PC-3 (cell line): Measurements from ENCODE around the gene RPS6KB1. TPM values are rescaled to one million over a fixed set of nuclear protein-coding genes. Genes with fewer than 3 reads are reported as not detected.

ENCODE experiments used
- ATAC-seq: fragments of 200-7000 bp; cut with Tn5 transposase; 2 replicates; pipeline ENCODE4 v1.9.1; 2020; ENCODE audit warnings: mild to moderate bottlenecking, moderate library complexity
- BruUV-seq: library from RNA; stranded (reverse); fragments of 400-500 nt; replicated peaks from 2 replicates; lab custom pipeline; 2021; lab: Mats Ljungman, UMichigan
- CTCF ChIA-PET: fragments of 300-600 bp; sonication (Branson Sonifier 250); formaldehyde crosslinking; loops from one replicate; lab custom pipeline; 2022; ENCODE audit warnings: antibody characterized with exemption; lab: Charles Lee
- POLR2A ChIA-PET: fragments of 300-600 bp; sonication (Branson Sonifier 250); formaldehyde crosslinking; loops from one replicate; lab custom pipeline; 2022; ENCODE audit warnings: antibody characterized with exemption; ENCODE audit not compliant: unreplicated experiment; lab: Charles Lee
- DNase-seq: peaks from one replicate; pipeline ENCODE4 v3.0.0-alpha.2; 2015
- H2AFZ ChIP-seq: fragments of 300-600 bp; sonication (generic); 2 replicates; pipeline ENCODE4 v1.6.0; 2016; ENCODE audit warnings: antibody characterized with exemption, low read length
- H3F3A ChIP-seq: fragments of 300-600 bp; sonication (generic); one replicate; pipeline ENCODE4 v1.6.0; 2017; ENCODE audit warnings: antibody characterized with exemption, low read length, control low read depth, mild to moderate bottlenecking; ENCODE audit not compliant: unreplicated experiment
- H3K27ac ChIP-seq: fragments of 300-600 bp; sonication (generic); 2 replicates; pipeline ENCODE4 v1.5.1; 2016; ENCODE audit warnings: mild to moderate bottlenecking, low read length
- H3K27me3 ChIP-seq: fragments of 300-600 bp; sonication (generic); 2 replicates; pipeline ENCODE4 v1.6.1; 2016; ENCODE audit warnings: low read length, mixed read lengths
- H3K36me3 ChIP-seq: fragments of 300-600 bp; sonication (generic); 2 replicates; pipeline ENCODE4 v1.6.1; 2016; ENCODE audit warnings: low read depth, mixed run types, low read length, mixed read lengths
- H3K4me1 ChIP-seq: fragments of 300-600 bp; sonication (generic); 2 replicates; pipeline ENCODE4 v1.5.1; 2016; ENCODE audit warnings: low read length; ENCODE audit not compliant: insufficient read depth
- H3K4me2 ChIP-seq: fragments of 300-600 bp; sonication (generic); 2 replicates; pipeline ENCODE4 v1.6.0; 2016; ENCODE audit warnings: low read length
- H3K4me3 ChIP-seq: fragments of 300-600 bp; sonication (generic); 2 replicates; pipeline ENCODE4 v1.5.1; 2016; ENCODE audit warnings: mild to moderate bottlenecking, low read length, mixed read lengths
- H3K79me2 ChIP-seq: fragments of 300-600 bp; sonication (generic); 2 replicates; pipeline ENCODE4 v1.6.1; 2017; ENCODE audit warnings: low read length, mixed read lengths
- H3K9ac ChIP-seq: fragments of 300-600 bp; sonication (generic); 2 replicates; pipeline ENCODE4 v1.6.0; 2016; ENCODE audit warnings: mild to moderate bottlenecking, low read length
- H3K9me2 ChIP-seq: fragments of 300-600 bp; sonication (generic); replicated peaks from 2 replicates; pipeline ENCODE4 v1.6.1; 2016; ENCODE audit warnings: mixed run types, low read length, mixed read lengths
- H3K9me3 ChIP-seq: fragments of 300-600 bp; sonication (generic); 2 replicates; pipeline ENCODE4 v1.6.1; 2016; ENCODE audit warnings: low read length, mixed read lengths
- H4K20me1 ChIP-seq: fragments of 300-600 bp; sonication (generic); 2 replicates; pipeline ENCODE4 v1.6.1; 2016; ENCODE audit warnings: low read length, mixed read lengths
- CTCF ChIP-seq: fragments of 300-600 bp; sonication (generic); conservative IDR thresholded peaks from 2 replicates; pipeline ENCODE4 v1.5.1; 2017; ENCODE audit warnings: antibody characterized with exemption, low read depth, mild to moderate bottlenecking, low read length
- EZH2 ChIP-seq: fragments of 300-600 bp; sonication (generic); IDR thresholded peaks from one replicate; pipeline ENCODE4 v1.6.1; 2017; ENCODE audit warnings: antibody characterized with exemption, mild to moderate bottlenecking, low read length; ENCODE audit not compliant: unreplicated experiment
- EZH2phosphoT487 ChIP-seq: fragments of 300-600 bp; sonication (generic); IDR thresholded peaks from 2 replicates; pipeline ENCODE4 v1.6.1; 2018; ENCODE audit warnings: mild to moderate bottlenecking, antibody characterized with exemption, low read length, borderline replicate concordance
- intact Hi-C: fragments of 100-400 bp; cut with micrococcal nuclease; formaldehyde crosslinking; loops from 2 replicates; pipeline ENCODE4 v1.9.0; 2023
- total RNA-seq: library from RNA; depleted of rRNA; stranded (reverse); fragments of >200 nt; gene quantifications from 2 replicates; pipeline ENCODE4 v1.2.3, GENCODE V29; 2014

The RPS6KB1 gene
- total RNA-seq, 1 experiment from 2014 or later = 51.5 TPM

GRCh38 chr17:59899099-59899498, 6.2 kb downstream of the RPS6KB1 start:
- Histone ChIP-seq H2AFZ (no peak overlapping the region), H3K4me1 (peaks cover 11% of the 10 kb centered on the region; the same call in 1 of the 2 replicates), H4K20me1 (peaks cover 17% of the 10 kb centered on the region; the same call in 1 of the 2 replicates), H3K9me2 (no peaks in the 10 kb centered on the region), H3K36me3 (no peaks in the 10 kb centered on the region), H3F3A (no peaks in the 10 kb centered on the region), H3K27ac (no peak overlapping the region), H3K9ac (no peak overlapping the region), H3K4me3 (no peak overlapping the region), H3K79me2 (peaks cover 94% of the 10 kb centered on the region), H3K9me3 (no peaks in the 10 kb centered on the region), H3K4me2 (no peak overlapping the region), H3K27me3 (no peaks in the 10 kb centered on the region)
- TF ChIP-seq EZH2phosphoT487 = no peak
- no peak for TF ChIP-seq EZH2
- TF ChIP-seq CTCF = no peak
- ATAC-seq (no peak), DNase-seq (no peak)
- intact Hi-C loops = no loop called here
- POLR2A ChIA-PET = no interaction called here
- no TSS peak for BruUV-seq
- CTCF ChIA-PET = interaction anchor here (1.1 kb wide), 1 partner anchor 15 kb away, joined by 4 read pairs; no protein-coding TSS in a partner anchor

- CTCF ChIA-PET = no interaction called here
- intact Hi-C loops = no loop called here
- no peak overlapping the region for H3K27ac ChIP-seq
- H3K9me3 ChIP-seq = no peaks in the 10 kb centered on the region
- H3K4me3 ChIP-seq = no peak overlapping the region
- peaks cover 93% of the 10 kb centered on the region for H3K79me2 ChIP-seq
- no peak overlapping the region for H2AFZ ChIP-seq
- no peaks in the 10 kb centered on the region for H3K36me3 ChIP-seq
- ATAC-seq (no peak), DNase-seq (no peak)
- H4K20me1 ChIP-seq = peaks cover 11% of the 10 kb centered on the region
- no peaks in the 10 kb centered on the region for H3F3A ChIP-seq
- no peaks in the 10 kb centered on the region for H3K9me2 ChIP-seq
- H3K4me2 ChIP-seq = no peak overlapping the region
- no peak for TF ChIP-seq EZH2phosphoT487
- TF ChIP-seq CTCF = no peak
- TF ChIP-seq EZH2 = no peak
- peaks cover 5% of the 10 kb centered on the region; the same call in 1 of the 2 replicates for H3K4me1 ChIP-seq
- BruUV-seq = no TSS peak
- POLR2A ChIA-PET = no interaction called here
- no peaks in the 10 kb centered on the region for H3K27me3 ChIP-seq
- H3K9ac ChIP-seq = no peak overlapping the region
These were observed 8.7 kb downstream of the RPS6KB1 start for GRCh38 chr17:59901604-59902003.

GRCh38 chr17:59903455-59903854, 10.5 kb downstream of the RPS6KB1 start:
- no peaks in the 10 kb centered on the region for H3K27me3 ChIP-seq
- H2AFZ ChIP-seq = no peak overlapping the region
- peaks cover 93% of the 10 kb centered on the region for H3K79me2 ChIP-seq
- H3K9me2 ChIP-seq = no peaks in the 10 kb centered on the region
- no TSS peak for BruUV-seq
- no peak overlapping the region for H3K27ac ChIP-seq
- H3F3A ChIP-seq = no peaks in the 10 kb centered on the region
- CTCF ChIA-PET = no interaction called here
- intact Hi-C loops = no loop called here
- no peaks in the 10 kb centered on the region for H3K4me1 ChIP-seq
- no peaks in the 10 kb centered on the region for H3K9me3 ChIP-seq
- ATAC-seq = no peak
- H3K9ac ChIP-seq = no peak overlapping the region
- H4K20me1 ChIP-seq = peaks cover 6% of the 10 kb centered on the region
- DNase-seq = no peak
- no peaks in the 10 kb centered on the region for H3K36me3 ChIP-seq
- no peak overlapping the region for H3K4me3 ChIP-seq
- TF ChIP-seq EZH2phosphoT487 = no peak
- TF ChIP-seq EZH2 = no peak
- no peak for TF ChIP-seq CTCF
- POLR2A ChIA-PET = no interaction called here
- H3K4me2 ChIP-seq = no peak overlapping the region
